Measurements from ENCODE around the gene BANF1. TPM values are rescaled to one million over a fixed set of nuclear protein-coding genes. Genes with fewer than 3 reads are reported as not detected.

The BANF1 gene
- total RNA-seq, 5 donors from 2014 or later (not counting 1 experiment from before 2014, with no cell fraction given) = 70.9 to 101 (median 82.6) TPM

DNA sequence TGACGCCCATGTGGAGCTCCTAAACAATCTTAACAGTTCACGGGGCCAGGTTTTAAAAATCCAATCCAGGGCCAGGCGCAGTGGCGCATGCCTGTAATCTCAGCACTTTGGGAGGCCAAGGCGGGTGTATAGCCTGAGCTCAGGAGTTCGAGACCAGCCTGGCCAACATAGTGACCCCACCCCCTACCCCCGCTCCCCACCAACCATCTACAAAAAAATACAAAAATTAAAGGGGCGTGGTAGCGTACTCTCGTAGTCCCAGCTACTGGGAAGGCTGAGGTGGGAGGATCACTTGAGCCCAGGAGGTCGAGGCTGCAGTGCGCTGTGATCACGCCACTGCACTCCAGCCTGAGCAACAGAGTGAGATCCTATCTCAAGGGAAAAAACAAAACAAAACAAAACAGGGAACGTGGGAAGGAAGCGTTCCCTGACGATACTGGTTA is 41.5 kb upstream of the BANF1 start:
- no peaks in the 10 kb centered on the region for H3K9me3 Mint-ChIP-seq
- Histone ChIP-seq H3K36me3 (ENCODE audit: control insufficient read depth in 2 of 2, extremely low read depth in 1 of 2, insufficient read depth in 1 of 2, low read length in 1 of 2) (peaks cover 7 to 24% of the 10 kb centered on the region in 2 donors), H3K4me3 (ENCODE audit: control insufficient read depth in 1 of 2, extremely low read depth in 1 of 2, low read length in 1 of 2) (peak overlapping the region; percentile 76 to 94), H3K9me3 (no peaks in the 10 kb centered on the region), H3K27ac (ENCODE audit: low read length) (peak overlapping the region; percentile 85), H3K4me1 (ENCODE audit: control insufficient read depth in 1 of 2, extremely low read depth in 1 of 2, insufficient read depth in 2 of 2, low read length in 2 of 2) (peaks cover 20 to 53% of the 10 kb centered on the region in 2 experiments), H3K27me3 (replicated peaks in 1 of 2; ENCODE audit: control insufficient read depth in 2 of 2, extremely low read depth in 1 of 2, insufficient read depth in 2 of 2, low read length in 1 of 2) (no peaks in the 10 kb centered on the region)
- ATAC-seq (replicated peaks in 1 of 4) = peak in 1 of 4 experiments; percentile 2
- 38% methylated on average over 5 of the region's 16 CpGs for WGBS (ENCODE audit: insufficient coverage)
- peaks cover 21% of the 10 kb centered on the region for H3K36me3 Mint-ChIP-seq
- H3K4me1 Mint-ChIP-seq = peaks cover 49 to 60% (median 57%) of the 10 kb centered on the region in 3 donors
- no peak for DNase-seq
- POLR2A ChIA-PET = no interaction called here
- H3K4me3 Mint-ChIP-seq = peak overlapping the region; percentile 95 to 99 (median 96)
- H3K27ac Mint-ChIP-seq = peak overlapping the region; percentile 98 to 99
- H3K27me3 Mint-ChIP-seq = no peaks in the 10 kb centered on the region
- CTCF ChIA-PET = interaction anchor here in 1 of 2 donors (0.7 kb wide), 1 partner anchor 72 kb away, joined by 3 read pairs; the partner anchor contains the start of gene FIBP

DNA sequence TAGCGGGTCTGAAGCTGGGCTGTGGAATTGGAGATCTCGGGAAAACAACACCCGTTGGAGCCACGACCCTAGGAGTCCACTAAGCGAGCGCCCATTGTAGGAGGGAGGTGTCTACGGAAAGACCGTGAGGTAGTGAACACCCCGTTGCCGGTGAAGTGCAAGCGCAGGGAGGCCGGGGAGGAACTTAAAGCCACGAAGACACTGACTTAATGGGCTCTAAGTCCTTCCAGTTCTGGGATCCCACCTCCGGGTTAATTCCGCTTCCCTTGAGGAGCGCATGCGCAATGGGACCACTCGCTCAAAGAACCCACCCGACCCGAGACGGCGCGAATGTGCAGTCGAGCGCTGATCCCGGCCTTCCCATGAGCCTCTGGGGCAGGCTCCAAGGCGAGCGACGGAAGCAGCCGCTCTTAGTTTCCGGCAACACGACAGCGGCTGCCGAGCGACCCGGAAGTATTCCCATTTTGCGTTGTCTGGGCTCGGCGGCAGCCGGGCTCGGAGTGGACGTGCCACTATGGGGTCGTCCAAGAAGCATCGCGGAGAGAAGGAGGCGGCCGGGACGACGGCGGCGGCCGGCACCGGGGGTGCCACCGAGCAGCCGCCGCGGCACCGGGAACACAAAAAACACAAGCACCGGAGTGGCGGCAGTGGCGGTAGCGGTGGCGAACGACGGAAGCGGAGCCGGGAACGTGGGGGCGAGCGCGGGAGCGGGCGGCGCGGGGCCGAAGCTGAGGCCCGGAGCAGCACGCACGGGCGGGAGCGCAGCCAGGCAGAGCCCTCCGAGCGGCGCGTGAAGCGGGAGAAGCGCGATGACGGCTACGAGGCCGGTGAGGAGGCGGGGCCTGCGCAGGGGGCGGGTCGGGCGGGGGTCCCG is 40.8 kb upstream of the BANF1 start, which contains the start of gene SART1:
TSS of gene SART1 (plus strand) at position 468 of the 874 bp plus-strand sequence. CDS start at position 515, 47 bp downstream.
- no peaks in the 10 kb centered on the region for H3K9me3 Mint-ChIP-seq
- H3K27me3 Mint-ChIP-seq = no peaks in the 10 kb centered on the region
- H3K27ac Mint-ChIP-seq = peak within 1 kb of the TSS; percentile 98 to 99
- POLR2A ChIA-PET = interaction anchor here (0.6 to 1.0 kb wide), 3 partner anchors 13 to 90 kb away, joined by 3 to 4 read pairs (median 4); partner anchors contain the start of gene CCDC85B (in 1 of the 2)
- peaks cover 9 to 31% of the 10 kb centered on the region in 2 donors for H3K36me3 ChIP-seq (ENCODE audit: control insufficient read depth in 2 of 2, extremely low read depth in 1 of 2, insufficient read depth in 1 of 2, low read length in 1 of 2)
- peak within 1 kb of the TSS; percentile 95 to 99 (median 96) for H3K4me3 Mint-ChIP-seq
- peak; percentile 87 to 98 (median 95) for DNase-seq
- no peaks in the 10 kb centered on the region for H3K27me3 ChIP-seq (replicated peaks in 1 of 2; ENCODE audit: control insufficient read depth in 2 of 2, extremely low read depth in 1 of 2, insufficient read depth in 2 of 2, low read length in 1 of 2)
- H3K27ac ChIP-seq (ENCODE audit: low read length) = peak within 1 kb of the TSS; percentile 85
- H3K36me3 Mint-ChIP-seq = peaks cover 23% of the 10 kb centered on the region
- no peaks in the 10 kb centered on the region for H3K9me3 ChIP-seq
- peak within 1 kb of the TSS; percentile 76 to 94 for H3K4me3 ChIP-seq (ENCODE audit: control insufficient read depth in 1 of 2, extremely low read depth in 1 of 2, low read length in 1 of 2)
- under 1% methylated on average over 95 of the region's 97 CpGs for WGBS (ENCODE audit: insufficient coverage)
- H3K4me1 ChIP-seq (ENCODE audit: control insufficient read depth in 1 of 2, extremely low read depth in 1 of 2, insufficient read depth in 2 of 2, low read length in 2 of 2) = peaks cover 20 to 49% of the 10 kb centered on the region in 2 experiments
- peak; percentile 87 to 91 (median 89) for ATAC-seq (replicated peaks in 1 of 4)
- CTCF ChIA-PET = interaction anchor here (0.5 to 1.8 kb wide), 5 partner anchors 73 to 192 kb away, joined by 4 to 7 read pairs (median 5); partner anchors contain the start of gene FIBP (in 2 of the 2)
- H3K4me1 Mint-ChIP-seq = peaks cover 45 to 58% (median 55%) of the 10 kb centered on the region in 3 donors

DNA sequence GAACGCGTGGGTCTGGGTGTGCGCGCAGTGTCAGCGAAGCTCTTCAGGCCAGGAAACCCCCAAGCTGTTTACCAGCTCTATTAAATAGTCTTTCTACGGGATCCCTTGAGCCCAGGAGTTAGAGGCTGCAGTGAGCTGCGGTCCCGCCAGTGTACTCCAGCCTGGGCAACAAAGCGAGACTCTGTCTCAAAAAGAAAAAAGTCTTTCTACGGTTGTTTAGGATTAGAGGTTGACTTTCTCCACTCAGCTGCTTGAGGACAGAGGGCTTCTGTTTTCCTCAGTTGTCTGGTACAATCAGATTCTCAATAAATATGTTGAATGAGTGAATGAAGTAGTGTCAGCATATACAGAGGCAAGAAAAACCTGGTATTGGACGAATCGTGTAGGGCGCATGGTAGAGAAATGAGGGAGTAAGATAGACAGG is 40.1 kb upstream of the BANF1 start:
- no peaks in the 10 kb centered on the region for H3K27me3 ChIP-seq (replicated peaks in 1 of 2; ENCODE audit: control insufficient read depth in 2 of 2, extremely low read depth in 1 of 2, insufficient read depth in 2 of 2, low read length in 1 of 2)
- Mint-ChIP-seq H3K27ac (peak overlapping the region; percentile 36 to 92), H3K4me1 (peaks cover 39 to 51% (median 48%) of the 10 kb centered on the region in 3 donors), H3K9me3 (no peaks in the 10 kb centered on the region), H3K4me3 (peak overlapping the region; percentile 95 to 99 (median 96)), H3K36me3 (peaks cover 23% of the 10 kb centered on the region), H3K27me3 (no peaks in the 10 kb centered on the region)
- ChIA-PET POLR2A (interaction anchor here (0.6 to 1.0 kb wide), 3 partner anchors 12 to 91 kb away, joined by 3 to 4 read pairs (median 4); partner anchors contain the start of gene CCDC85B (in 1 of the 2)), CTCF (interaction anchor here in 1 of 2 donors (0.5 to 1.8 kb wide), 4 partner anchors 74 to 193 kb away, joined by 4 to 7 read pairs (median 5); partner anchors contain the start of gene FIBP)
- H3K4me3 ChIP-seq (ENCODE audit: control insufficient read depth in 1 of 2, extremely low read depth in 1 of 2, low read length in 1 of 2) = peak overlapping the region; percentile 38 to 76
- peaks cover 15 to 37% of the 10 kb centered on the region in 2 donors for H3K36me3 ChIP-seq (ENCODE audit: control insufficient read depth in 2 of 2, extremely low read depth in 1 of 2, insufficient read depth in 1 of 2, low read length in 1 of 2)
- 8% methylated on average over 12 of the region's 13 CpGs for WGBS (ENCODE audit: insufficient coverage)
- H3K27ac ChIP-seq (ENCODE audit: low read length) = peak overlapping the region; percentile 60
- no peaks in the 10 kb centered on the region for H3K9me3 ChIP-seq
- peak in 1 of 4 experiments; percentile 1 for ATAC-seq (replicated peaks in 1 of 4)
- H3K4me1 ChIP-seq (ENCODE audit: control insufficient read depth in 1 of 2, extremely low read depth in 1 of 2, insufficient read depth in 2 of 2, low read length in 2 of 2) = peaks cover 17 to 42% of the 10 kb centered on the region in 2 experiments
- peak in 11 of 35 experiments; percentile 35 to 74 (median 44) for DNase-seq

DNA sequence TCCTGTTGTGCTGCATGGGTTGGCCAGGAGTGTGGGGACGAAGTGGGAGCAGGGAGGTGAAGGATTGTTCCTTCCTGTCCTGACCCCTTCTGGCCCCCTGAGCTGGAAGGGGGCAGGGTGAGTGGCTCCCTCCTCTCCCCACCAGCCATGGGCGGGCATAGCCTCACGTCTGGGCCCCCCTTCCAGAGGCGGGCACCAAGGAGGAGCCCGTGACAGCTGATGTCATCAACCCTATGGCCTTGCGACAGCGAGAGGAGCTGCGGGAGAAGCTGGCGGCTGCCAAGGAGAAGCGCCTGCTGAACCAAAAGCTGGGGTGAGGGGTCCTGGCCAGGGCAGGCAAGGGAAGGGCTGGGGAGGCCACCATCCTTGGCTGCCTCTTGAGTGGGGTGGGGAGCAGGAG is 37.4 kb upstream of the BANF1 start:
- peaks cover 34 to 44% (median 38%) of the 10 kb centered on the region in 3 donors for H3K4me1 Mint-ChIP-seq
- Histone ChIP-seq H3K27me3 (replicated peaks in 1 of 2; ENCODE audit: control insufficient read depth in 2 of 2, extremely low read depth in 1 of 2, insufficient read depth in 2 of 2, low read length in 1 of 2) (no peaks in the 10 kb centered on the region), H3K9me3 (no peaks in the 10 kb centered on the region), H3K4me3 (ENCODE audit: control insufficient read depth in 1 of 2, extremely low read depth in 1 of 2, low read length in 1 of 2) (no peak overlapping the region), H3K27ac (ENCODE audit: low read length) (no peak overlapping the region), H3K36me3 (ENCODE audit: control insufficient read depth in 2 of 2, extremely low read depth in 1 of 2, insufficient read depth in 1 of 2, low read length in 1 of 2) (peaks cover 25 to 65% of the 10 kb centered on the region in 2 donors), H3K4me1 (ENCODE audit: control insufficient read depth in 1 of 2, extremely low read depth in 1 of 2, insufficient read depth in 2 of 2, low read length in 2 of 2) (peaks cover 13 to 30% of the 10 kb centered on the region in 2 experiments)
- no peaks in the 10 kb centered on the region for H3K9me3 Mint-ChIP-seq
- no peak overlapping the region for H3K27ac Mint-ChIP-seq
- WGBS (ENCODE audit: insufficient coverage) = 95% methylated on average over 6 of the region's 10 CpGs
- POLR2A ChIA-PET = interaction anchor here in 1 of 2 donors (0.6 kb wide), 1 partner anchor 14 kb away, joined by 4 read pairs; no protein-coding TSS in a partner anchor
- no peak overlapping the region for H3K4me3 Mint-ChIP-seq
- ATAC-seq (replicated peaks in 1 of 4) = no peak
- no peak for DNase-seq
- CTCF ChIA-PET = interaction anchor here in 1 of 2 donors (0.6 to 0.9 kb wide), 2 partner anchors 24 to 116 kb away, joined by 3 to 5 read pairs; no protein-coding TSS in a partner anchor
- H3K27me3 Mint-ChIP-seq = no peaks in the 10 kb centered on the region
- H3K36me3 Mint-ChIP-seq = peaks cover 36% of the 10 kb centered on the region

DNA sequence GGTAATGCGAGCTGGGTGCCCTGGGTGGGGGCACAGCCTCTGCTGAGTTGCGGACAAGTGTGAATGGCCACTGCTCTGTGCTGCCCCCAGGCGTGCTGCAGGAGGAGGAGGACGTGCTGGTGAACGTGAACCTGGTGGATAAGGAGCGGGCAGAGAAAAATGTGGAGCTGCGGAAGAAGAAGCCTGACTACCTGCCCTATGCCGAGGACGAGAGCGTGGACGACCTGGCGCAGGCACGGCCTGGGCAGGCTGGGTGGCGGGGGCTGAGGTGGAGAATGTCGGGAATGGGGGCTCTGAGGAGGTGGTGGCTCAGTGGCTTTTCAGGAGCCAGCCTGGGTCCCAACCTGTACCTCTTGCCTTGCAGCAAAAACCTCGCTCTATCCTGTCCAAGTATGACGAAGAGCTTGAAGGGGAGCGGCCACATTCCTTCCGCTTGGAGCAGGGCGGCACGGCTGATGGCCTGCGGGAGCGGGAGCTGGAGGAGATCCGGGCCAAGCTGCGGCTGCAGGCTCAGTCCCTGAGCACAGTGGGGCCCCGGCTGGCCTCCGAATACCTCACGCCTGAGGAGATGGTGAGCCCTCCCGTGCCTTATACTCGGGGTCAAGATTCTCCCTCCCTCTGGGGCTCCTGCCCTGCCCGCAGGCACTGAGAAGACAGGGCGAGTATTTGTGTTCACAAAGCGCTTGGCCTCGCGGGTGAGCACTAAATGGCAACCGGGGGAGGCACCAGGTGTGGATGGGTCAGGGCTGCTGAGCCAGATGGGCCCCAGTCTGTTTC is 36.1 kb upstream of the BANF1 start:
- POLR2A ChIA-PET = interaction anchor here in 1 of 2 donors (0.7 kb wide), 1 partner anchor 40 kb away, joined by 3 read pairs; no protein-coding TSS in a partner anchor
- Histone ChIP-seq H3K4me1 (ENCODE audit: control insufficient read depth in 1 of 2, extremely low read depth in 1 of 2, insufficient read depth in 2 of 2, low read length in 2 of 2) (peaks cover 13 to 24% of the 10 kb centered on the region in 2 experiments), H3K4me3 (ENCODE audit: control insufficient read depth in 1 of 2, extremely low read depth in 1 of 2, low read length in 1 of 2) (no peak overlapping the region), H3K27me3 (replicated peaks in 1 of 2; ENCODE audit: control insufficient read depth in 2 of 2, extremely low read depth in 1 of 2, insufficient read depth in 2 of 2, low read length in 1 of 2) (no peaks in the 10 kb centered on the region), H3K36me3 (ENCODE audit: control insufficient read depth in 2 of 2, extremely low read depth in 1 of 2, insufficient read depth in 1 of 2, low read length in 1 of 2) (peaks cover 31 to 72% of the 10 kb centered on the region in 2 donors), H3K27ac (ENCODE audit: low read length) (no peak overlapping the region), H3K9me3 (no peaks in the 10 kb centered on the region)
- Mint-ChIP-seq H3K36me3 (peaks cover 42% of the 10 kb centered on the region), H3K27ac (no peak overlapping the region), H3K4me1 (peaks cover 36 to 43% (median 41%) of the 10 kb centered on the region in 3 donors), H3K27me3 (no peaks in the 10 kb centered on the region), H3K4me3 (no peak overlapping the region), H3K9me3 (no peaks in the 10 kb centered on the region)
- 96% methylated on average over 36 of the region's 36 CpGs for WGBS (ENCODE audit: insufficient coverage)
- DNase-seq (no peak), ATAC-seq (replicated peaks in 1 of 4) (no peak)
- CTCF ChIA-PET = interaction anchor here in 1 of 2 donors (1.6 kb wide), 1 partner anchor 80 kb away, joined by 7 read pairs; no protein-coding TSS in a partner anchor

All from T-cell (primary cell).